T-helper 2 cell treated with Interferon-gamma antibody and Interleukin-4, amounts not matched to agents 5 μg/mL and 100 μg/mL, for 36 hours (primary cell): ENCODE data around the gene BRMS1.
"Not testable (repeated sequence)": the region's sequence is repeated elsewhere in the genome, so short reads cannot be mapped to it uniquely, and the experiment has no call there.

Experiments
- DNase-seq: peaks from one replicate; pipeline ENCODE4 v3.0.0; 2021; ENCODE audit warnings: low spot score
- H3K27ac Mint-ChIP-seq: one replicate; pipeline ENCODE4 v1.8.0; 2021; ENCODE audit warnings: mild to moderate bottlenecking, mixed read lengths
- H3K27me3 Mint-ChIP-seq: one replicate; pipeline ENCODE4 v1.8.0; 2021; ENCODE audit warnings: low read depth, mixed read lengths
- H3K36me3 Mint-ChIP-seq: one replicate; pipeline ENCODE4 v1.8.0; 2021; ENCODE audit warnings: low read depth, mixed read lengths
- H3K4me1 Mint-ChIP-seq: one replicate; pipeline ENCODE4 v1.8.0; 2021; ENCODE audit warnings: low read depth, mixed read lengths
- H3K4me3 Mint-ChIP-seq: one replicate; pipeline ENCODE4 v1.8.0; 2022; ENCODE audit warnings: mild to moderate bottlenecking, moderate library complexity, mixed read lengths
- H3K9me3 Mint-ChIP-seq: one replicate; pipeline ENCODE4 v1.8.0; 2021; ENCODE audit warnings: mixed read lengths

BRMS1 gene

DNA sequence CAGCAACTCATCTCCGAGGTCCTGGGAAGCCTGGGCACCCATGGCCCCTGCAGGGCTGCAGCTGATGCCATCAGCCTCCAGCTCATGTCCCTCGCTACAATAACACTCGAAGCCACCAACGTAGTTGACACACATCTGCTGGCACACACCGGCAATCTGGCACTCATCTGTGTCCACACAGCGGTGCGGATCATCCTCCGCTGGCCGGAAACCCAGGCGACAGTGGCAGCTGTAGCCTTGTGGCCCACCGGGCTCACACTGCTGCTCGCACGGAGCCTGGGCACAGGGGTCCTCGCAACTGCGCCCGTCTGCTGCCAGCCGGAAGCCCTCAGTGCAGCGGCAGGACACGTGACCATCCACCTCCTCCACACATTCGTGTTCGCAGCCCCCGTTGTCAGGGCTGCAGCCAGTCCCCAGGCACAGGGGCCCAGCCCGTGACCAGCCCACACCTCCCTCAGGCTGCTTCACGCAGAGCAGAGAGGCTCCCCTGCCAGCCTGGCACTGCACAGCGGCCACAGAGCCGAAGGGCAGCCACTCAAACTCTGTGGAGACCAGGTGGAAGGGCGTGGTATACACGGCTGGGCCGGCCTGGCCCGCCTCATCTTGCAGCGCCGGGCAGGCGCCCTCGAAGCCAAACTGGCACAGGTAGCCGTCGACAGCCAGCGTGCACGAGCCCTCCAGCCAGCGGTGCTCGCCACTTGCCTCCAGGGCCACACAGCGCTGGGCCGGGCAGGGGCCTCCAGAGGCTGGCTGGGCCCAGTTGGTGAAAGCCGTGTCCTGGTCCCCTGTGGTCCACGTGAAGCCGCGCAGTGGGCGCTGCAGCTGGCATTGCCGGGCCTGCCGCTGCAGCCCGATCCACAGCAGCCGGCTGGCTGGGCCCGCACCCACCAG lies 28.7 kb downstream of the BRMS1 start:
- Mint-ChIP-seq H3K27me3 (peaks cover 7% of the 10 kb centered on the region), H3K36me3 (no peaks in the 10 kb centered on the region), H3K4me1 (peaks cover 25% of the 10 kb centered on the region), H3K4me3 (no peak overlapping the region), H3K9me3 (peaks cover 8% of the 10 kb centered on the region), H3K27ac (no peak overlapping the region)
- no peak for DNase-seq

DNA sequence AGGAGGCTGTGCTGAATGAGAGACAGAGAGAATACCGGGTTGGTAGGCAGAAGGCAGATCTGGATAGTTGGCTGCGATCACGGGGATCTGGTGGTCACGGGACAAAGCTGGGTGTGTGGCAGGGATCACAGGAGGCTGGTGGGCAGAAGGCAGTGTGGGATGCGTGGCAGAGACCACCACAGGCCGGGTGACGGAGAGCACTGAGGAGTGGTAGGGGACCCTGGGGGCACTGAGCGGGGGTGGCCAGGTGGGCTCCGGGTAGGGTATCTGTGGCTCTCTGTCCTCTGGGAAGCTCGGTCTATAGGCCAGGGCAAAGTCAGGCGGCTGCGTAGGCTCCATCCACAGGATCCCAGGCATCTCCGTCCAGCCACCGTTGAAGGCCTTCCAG lies 29.4 kb downstream of the BRMS1 start:
- Mint-ChIP-seq H3K36me3 (no peaks in the 10 kb centered on the region), H3K4me1 (peaks cover 25% of the 10 kb centered on the region), H3K27me3 (peaks cover 7% of the 10 kb centered on the region), H3K27ac (no peak overlapping the region), H3K9me3 (peaks cover 8% of the 10 kb centered on the region), H3K4me3 (peak overlapping the region; percentile 15)
- no peak for DNase-seq

DNA sequence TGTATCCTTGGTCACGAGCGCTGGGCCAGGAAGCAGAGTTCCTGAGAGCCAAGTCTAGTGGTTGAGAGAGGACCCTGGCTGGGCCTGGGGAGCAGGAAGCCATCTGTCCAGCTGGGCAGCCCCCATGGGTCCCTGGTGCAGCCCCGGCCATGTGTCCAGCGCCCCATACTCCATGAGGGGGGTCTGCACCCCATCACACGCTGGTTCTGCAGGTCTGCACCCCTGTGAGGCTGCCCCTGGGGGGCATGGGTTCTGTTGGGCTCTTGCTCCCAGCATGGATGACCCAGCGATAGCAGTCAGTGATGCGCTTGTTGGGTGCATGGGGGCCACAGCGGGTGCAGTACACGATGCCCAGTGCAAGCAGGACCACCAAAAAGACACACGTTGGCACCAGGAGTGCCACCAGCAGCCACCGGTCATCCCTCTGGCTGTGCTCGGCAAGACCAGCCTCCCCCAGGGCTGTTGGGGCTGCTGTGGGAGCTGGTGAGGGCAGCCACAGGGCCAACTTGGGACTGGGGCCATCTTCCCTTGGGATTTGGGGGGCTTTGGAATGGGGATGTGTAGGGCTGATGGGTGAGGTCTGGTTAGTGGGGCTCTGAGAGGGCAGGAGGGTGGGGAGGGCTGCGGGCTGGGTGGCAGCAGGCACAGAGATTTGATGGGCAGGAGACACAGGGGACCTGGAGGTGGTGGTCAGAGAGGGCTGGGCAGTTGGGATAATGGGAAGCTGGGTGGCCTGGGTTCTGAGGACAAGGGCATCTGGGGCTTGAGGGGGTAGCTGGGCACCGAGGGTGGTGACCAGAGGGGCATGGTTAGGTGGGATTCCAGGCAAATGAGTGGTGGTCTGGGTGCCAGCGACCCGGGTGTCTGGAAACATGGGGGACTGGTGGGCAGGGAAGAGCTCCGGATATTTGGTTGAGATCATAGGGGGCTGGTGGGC lies 30.1 kb downstream of the BRMS1 start:
- peaks cover 25% of the 10 kb centered on the region for H3K4me1 Mint-ChIP-seq
- no peak overlapping the region for H3K27ac Mint-ChIP-seq

DNA sequence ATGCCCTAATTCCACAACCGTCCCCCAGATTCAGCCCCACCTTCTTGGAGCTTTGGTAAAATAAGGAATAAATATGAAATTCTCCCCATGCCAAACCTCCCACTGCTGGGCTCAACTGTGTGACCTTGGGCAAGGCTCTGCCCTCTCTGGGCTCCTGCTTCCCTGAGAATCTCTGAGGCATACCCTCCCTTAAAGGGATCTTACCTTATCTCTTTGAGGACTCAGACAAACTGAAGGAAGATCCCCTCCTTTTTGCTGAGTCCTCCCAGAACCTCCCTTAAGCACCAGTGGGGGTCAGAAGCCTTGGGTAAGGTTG lies 30.8 kb downstream of the BRMS1 start:
- Mint-ChIP-seq H3K4me1 (peaks cover 23% of the 10 kb centered on the region), H3K36me3 (no peaks in the 10 kb centered on the region), H3K27ac (peak overlapping the region; percentile 63), H3K27me3 (peaks cover 2% of the 10 kb centered on the region), H3K4me3 (peak overlapping the region; percentile 33), H3K9me3 (no peaks in the 10 kb centered on the region)
- DNase-seq, result no peak

More for the DNA sequence above, 30.1 kb downstream of the BRMS1 start:
- Mint-ChIP-seq H3K4me3 (no peak overlapping the region), H3K27me3 (peaks cover 1% of the 10 kb centered on the region), H3K9me3 (peaks cover 2% of the 10 kb centered on the region), H3K36me3 (no peaks in the 10 kb centered on the region)
- DNase-seq, result no peak

DNA sequence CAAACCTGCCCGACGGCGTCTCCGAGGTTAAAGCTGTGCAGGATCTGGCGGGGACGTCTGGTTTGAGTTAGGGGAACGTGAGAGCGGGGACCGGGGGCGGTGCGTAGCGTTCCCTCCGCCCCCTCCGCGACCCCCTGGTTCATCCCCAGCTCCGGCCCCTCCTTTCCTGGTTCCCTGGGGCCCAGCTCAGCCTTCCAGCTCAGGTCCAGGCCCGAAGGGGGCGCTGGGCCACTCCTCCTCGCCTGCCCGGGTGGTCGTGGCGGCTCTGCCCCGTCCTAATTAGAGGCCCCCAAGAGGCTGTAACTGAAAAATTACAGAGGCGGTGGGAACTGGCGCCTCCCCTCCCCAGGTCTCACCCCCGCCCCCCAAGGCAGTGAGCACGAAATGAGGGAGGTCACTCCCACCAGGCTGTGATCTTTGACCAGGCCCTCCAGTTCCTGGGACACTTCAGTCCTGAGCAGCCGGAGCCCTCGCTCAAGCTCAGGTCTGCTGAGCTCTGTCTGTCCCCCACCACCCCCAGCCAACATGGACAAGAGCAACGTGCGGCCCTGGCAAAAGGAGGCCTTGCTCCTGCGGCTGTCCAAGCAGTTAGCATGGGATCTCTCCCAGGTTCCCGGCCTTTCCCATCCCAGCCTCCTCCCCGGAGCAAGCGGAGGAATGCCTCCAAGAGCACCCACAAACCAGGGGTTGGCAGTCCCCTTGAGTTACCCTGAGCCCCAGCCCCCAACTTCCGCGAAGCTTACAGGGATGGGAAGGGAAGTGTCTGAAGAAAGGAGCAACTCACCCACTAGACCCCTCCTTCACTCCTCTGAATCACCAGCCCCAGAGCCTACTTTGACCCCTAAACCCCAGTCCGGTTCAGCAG lies 31.4 kb downstream of the BRMS1 start:
- H3K36me3 Mint-ChIP-seq, result no peaks in the 10 kb centered on the region
- H3K27me3 Mint-ChIP-seq, result peaks cover 4% of the 10 kb centered on the region
- no peaks in the 10 kb centered on the region for H3K9me3 Mint-ChIP-seq
- H3K4me1 Mint-ChIP-seq, result peaks cover 17% of the 10 kb centered on the region
- peak overlapping the region; percentile 86 for H3K4me3 Mint-ChIP-seq
- no peak for DNase-seq
- H3K27ac Mint-ChIP-seq, result peak overlapping the region; percentile 98

DNA sequence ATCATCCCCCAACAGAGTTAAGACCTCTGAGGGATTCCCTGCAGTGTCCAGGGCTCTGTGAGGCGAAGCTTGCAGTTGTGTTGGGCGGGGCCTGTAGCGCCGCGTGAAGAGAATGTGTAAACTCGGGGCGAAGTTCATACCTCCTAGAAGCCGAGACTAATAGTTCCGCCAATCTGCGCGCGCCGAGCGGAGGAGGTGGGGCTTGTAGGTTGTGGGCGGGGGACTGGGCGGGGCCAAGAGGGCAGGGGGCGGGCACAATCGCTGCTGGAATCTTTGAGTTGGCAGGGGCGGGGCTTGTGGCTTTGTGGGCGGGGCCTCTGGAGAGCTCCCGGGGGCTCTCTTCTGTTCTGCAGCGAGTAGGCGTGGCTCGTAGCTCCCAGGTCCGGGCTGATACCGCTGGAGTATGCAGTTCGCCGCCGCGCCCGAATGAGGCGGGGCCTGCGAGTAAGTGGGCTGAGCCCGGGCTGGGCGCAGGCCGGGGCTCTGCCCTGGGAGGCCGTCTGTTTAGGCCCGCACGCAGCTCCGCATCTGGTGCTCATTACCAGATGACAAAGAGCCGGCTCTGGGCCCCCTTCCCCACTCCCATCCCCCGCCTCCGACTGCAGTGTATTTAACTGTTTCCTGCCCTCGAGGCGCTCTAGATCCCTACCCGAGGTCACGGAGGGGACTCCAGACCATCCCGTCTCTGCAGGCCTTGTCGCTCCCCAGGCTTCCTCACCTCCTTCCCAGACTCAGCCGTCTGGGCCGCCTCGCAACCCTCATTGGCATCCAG lies 32.2 kb downstream of the BRMS1 start:
- peak; percentile 92 for DNase-seq
- no peaks in the 10 kb centered on the region for H3K9me3 Mint-ChIP-seq
- H3K27me3 Mint-ChIP-seq, result peaks cover 4% of the 10 kb centered on the region
- H3K4me3 Mint-ChIP-seq, result peak overlapping the region; percentile 86
- peaks cover 10% of the 10 kb centered on the region for H3K4me1 Mint-ChIP-seq
- no peaks in the 10 kb centered on the region for H3K36me3 Mint-ChIP-seq
- H3K27ac Mint-ChIP-seq, result peak overlapping the region; percentile 98

DNA sequence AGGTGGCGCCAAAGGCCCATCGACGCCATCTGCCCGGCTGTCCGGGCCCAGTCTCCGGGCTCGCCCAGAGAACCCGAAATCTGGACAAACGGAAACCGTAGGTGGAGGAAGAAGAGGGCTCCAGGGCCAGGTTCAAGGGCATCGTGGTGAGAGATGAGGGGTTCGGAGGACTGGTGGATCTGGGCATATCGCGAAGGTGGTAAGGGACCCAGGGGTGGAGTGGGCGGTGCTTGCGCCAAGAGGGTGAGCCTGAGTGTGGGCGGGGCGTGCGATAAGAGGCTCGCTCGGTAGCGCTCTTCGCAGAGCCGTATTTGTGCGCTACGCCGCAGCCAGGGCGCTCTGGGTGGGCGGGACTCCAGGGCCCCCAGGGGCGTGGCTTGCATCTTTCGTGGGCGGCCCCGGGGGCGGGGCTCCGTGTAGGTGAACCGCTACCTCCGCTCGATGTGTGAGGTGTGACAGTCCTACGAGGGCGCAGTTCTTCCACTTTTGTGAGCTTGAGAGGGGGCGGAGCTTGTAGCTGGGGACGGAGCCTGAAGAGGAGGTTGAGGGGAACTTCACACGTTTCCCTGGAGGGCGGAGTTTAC lies 32.8 kb downstream of the BRMS1 start:
- DNase-seq, result peak; percentile 93

DNA sequence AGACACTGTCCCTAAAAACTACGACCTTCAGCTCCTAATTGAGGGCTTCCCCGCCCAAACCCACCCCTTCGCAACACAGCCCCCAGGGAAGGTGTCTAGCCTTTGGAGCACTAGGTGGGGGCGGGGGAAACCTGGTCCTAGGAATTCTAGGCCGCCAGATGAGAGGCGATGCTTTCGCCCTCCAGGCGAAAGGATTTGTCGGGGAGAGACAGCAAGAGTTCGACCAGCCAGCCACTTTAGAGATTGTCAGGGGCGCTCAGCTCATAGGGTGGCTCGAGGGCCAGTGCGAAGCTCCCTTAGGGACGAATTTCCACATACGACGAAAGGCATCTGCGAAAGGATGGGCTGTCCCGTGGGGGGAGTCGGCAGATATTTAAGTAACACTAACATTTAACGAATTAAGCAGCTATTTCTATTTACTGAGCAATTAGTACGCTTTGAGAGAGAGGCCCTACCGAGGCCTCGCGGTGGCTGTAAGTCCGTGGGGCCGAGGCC lies 33.4 kb downstream of the BRMS1 start:
- H3K27ac Mint-ChIP-seq, result peak overlapping the region; percentile 98
- H3K4me3 Mint-ChIP-seq, result peak overlapping the region; percentile 86
- no peaks in the 10 kb centered on the region for H3K36me3 Mint-ChIP-seq
- H3K27me3 Mint-ChIP-seq, result peaks cover 4% of the 10 kb centered on the region
- no peaks in the 10 kb centered on the region for H3K9me3 Mint-ChIP-seq
- no peak for DNase-seq
- H3K4me1 Mint-ChIP-seq, result peaks cover 6% of the 10 kb centered on the region

More for the DNA sequence above, 32.8 kb downstream of the BRMS1 start:
- H3K4me1 Mint-ChIP-seq, result peaks cover 6% of the 10 kb centered on the region
- H3K4me3 Mint-ChIP-seq, result peak overlapping the region; percentile 86
- peak overlapping the region; percentile 98 for H3K27ac Mint-ChIP-seq
- no peaks in the 10 kb centered on the region for H3K36me3 Mint-ChIP-seq
- H3K27me3 Mint-ChIP-seq, result peaks cover 4% of the 10 kb centered on the region
- no peaks in the 10 kb centered on the region for H3K9me3 Mint-ChIP-seq

DNA sequence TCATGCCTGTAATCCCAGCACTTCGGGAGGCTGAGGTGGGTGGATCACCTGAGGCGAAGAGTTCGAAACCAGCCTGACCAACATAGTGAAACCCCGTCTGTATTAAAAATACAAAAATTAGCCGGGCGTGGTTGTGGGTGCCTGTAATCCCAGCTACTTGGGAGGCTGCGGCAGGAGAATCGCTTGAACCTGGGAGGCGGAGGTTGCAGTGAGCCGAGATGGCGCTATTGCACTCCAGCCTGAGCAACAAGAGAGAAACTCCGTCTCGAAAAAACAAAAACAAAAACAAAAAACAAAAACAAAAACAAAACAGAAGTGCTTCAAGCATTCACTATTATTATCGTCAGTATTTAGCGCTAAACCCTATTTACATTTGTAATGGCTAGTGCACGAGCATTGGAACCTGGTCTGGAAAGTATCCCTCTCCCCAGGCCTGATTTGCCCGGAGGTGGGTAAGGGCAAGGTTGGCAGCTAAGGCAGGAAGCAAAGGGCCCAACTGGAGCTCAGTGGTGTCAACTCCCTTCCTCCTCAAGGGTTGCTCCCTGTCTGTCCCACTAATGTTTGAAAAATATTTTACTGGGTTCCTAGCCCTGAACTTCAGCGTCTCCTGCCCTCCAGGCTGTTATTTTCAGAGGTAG lies 34.0 kb downstream of the BRMS1 start:
- not testable (repeated sequence) for H3K27ac Mint-ChIP-seq, H3K36me3 Mint-ChIP-seq, H3K4me3 Mint-ChIP-seq

DNA sequence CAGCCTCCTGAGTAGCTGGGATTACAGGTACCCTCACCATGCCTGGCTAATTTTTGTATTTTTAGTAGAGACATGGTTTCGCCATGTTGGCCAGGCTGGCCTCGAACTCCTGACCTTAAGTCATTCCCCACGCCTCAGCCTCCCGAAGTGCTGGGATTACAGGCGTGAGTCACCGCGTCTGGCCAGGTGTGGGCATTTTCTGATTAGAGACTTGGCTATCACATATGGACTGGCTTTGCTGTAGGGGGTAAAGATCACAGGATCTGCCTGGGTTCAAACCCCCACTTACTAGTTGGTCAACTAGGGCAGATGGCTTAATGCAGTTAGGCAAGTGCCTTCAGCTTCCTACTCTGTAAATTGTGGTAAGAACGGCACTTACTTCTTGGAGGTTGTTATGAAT lies 34.6 kb downstream of the BRMS1 start:
- no peaks in the 10 kb centered on the region for H3K9me3 Mint-ChIP-seq
- no peak overlapping the region for H3K4me3 Mint-ChIP-seq

More for the DNA sequence above, 34.0 kb downstream of the BRMS1 start:
- not testable (repeated sequence) for DNase-seq, H3K27me3 Mint-ChIP-seq, H3K9me3 Mint-ChIP-seq, H3K4me1 Mint-ChIP-seq

DNA sequence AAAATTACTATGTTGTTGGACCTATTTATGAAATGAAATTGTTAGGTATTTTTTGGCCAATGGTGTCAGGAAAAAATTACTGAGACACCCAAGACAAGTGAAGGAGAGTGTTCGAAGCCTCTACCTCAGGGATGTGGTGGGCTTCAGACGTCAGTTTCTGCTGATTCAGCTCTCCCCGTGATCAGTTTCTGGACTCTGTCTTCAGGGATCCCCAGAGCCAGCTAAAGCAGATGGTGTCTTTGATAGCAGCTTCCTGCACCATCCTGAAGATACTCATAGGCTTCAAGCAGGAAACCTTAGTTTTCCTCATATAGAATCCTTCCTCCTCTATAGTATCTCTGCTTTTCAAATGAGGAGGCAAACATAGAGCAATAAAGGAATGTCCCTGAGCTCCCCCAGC lies 35.4 kb downstream of the BRMS1 start:
- H3K27ac Mint-ChIP-seq, result no peak overlapping the region
- H3K4me3 Mint-ChIP-seq, result no peak overlapping the region
- H3K27me3 Mint-ChIP-seq, result peaks cover 3% of the 10 kb centered on the region
- H3K36me3 Mint-ChIP-seq, result no peaks in the 10 kb centered on the region
- no peak for DNase-seq
- H3K4me1 Mint-ChIP-seq, result peaks cover 6% of the 10 kb centered on the region
- H3K9me3 Mint-ChIP-seq, result no peaks in the 10 kb centered on the region

More for the DNA sequence above, 34.6 kb downstream of the BRMS1 start:
- DNase-seq, result no peak
- H3K36me3 Mint-ChIP-seq, result no peaks in the 10 kb centered on the region
- peaks cover 6% of the 10 kb centered on the region for H3K4me1 Mint-ChIP-seq
- H3K27ac Mint-ChIP-seq, result no peak overlapping the region
- H3K27me3 Mint-ChIP-seq, result peaks cover 3% of the 10 kb centered on the region

DNA sequence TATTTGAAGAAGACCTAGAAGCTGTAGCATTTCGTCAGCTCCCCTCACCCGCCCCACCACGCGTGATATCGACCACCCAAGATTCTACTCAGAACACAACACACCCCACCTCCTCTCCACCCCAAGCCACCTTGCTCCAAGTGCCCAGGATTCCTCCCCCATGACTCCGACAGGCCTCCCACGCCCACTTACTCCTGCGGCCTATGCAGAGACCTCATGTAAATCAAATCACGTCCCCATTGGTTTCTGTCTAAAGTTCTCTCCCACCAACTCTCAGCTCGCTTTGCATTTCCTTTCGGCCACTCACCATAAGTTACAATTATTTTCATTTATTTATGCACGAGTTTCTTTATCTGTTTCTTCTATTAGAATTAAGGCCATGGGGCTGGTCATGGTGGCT lies 42.2 kb downstream of the BRMS1 start:
- no peak overlapping the region for H3K27ac Mint-ChIP-seq
- H3K27me3 Mint-ChIP-seq, result no peaks in the 10 kb centered on the region
- H3K4me3 Mint-ChIP-seq, result no peak overlapping the region
- no peaks in the 10 kb centered on the region for H3K9me3 Mint-ChIP-seq
- no peak for DNase-seq
- no peaks in the 10 kb centered on the region for H3K36me3 Mint-ChIP-seq
- no peaks in the 10 kb centered on the region for H3K4me1 Mint-ChIP-seq
